D721Med (cell line): ENCODE data around the gene BEST1.

Experiments used
- DNase-seq: peaks from one replicate; pipeline ENCODE4 v3.0.0; 2011; ENCODE audit warnings: low spot score; ENCODE audit not compliant: insufficient read length
- FAIRE-seq: peaks from 2 replicates; lab custom pipeline; 2011; peaks lifted over from hg19 to GRCh38; lab: Jason Lieb, UNC
- CTCF ChIP-seq: IDR thresholded peaks from 2 replicates; pipeline ENCODE4 v1.5.1; 2012; ENCODE audit warnings: mild to moderate bottlenecking, control low read depth; ENCODE audit not compliant: insufficient read depth; ENCODE audit errors: missing control alignments

BEST1 gene

DNA sequence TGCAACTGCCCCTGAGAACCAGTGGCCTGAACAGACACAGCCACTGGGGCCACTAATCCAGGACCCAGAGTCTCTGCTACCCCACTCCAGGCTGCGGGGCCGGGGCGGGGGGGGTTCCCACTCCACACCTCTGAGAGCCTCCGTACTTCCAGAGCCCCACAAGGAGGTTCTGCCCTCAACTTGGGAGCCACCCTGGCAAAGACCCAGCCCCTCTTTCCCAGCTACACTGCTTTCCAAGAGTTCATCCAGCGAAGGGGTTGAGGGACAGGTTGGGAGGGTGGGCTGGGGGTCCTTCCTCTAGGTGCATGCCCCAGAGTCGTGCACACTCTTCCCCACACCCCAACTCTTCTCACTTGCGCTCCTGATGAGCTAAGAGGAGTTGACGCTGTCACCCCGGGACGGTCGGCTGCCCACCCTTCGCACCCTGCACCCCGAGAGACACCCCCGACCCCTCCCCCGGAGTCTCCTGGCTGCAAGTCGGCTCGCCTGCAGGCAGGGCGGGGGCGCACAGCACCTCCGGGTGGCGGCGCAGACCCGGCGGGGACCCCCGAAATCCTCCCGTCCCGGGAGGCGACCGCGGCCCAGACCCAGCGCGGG lies 33.3 kb upstream of the BEST1 start:
- TF ChIP-seq CTCF = no peak
- no peak for DNase-seq
- FAIRE-seq = no peak

- no peak for TF ChIP-seq CTCF
- FAIRE-seq = no peak
- DNase-seq = peak; percentile 69
Observed at GRCh38 chr11:61917334-61918109, 32.6 kb upstream of the BEST1 start, which contains the start of gene RAB3IL1. RAB3IL1 (minus strand) TSS chr11:61917566; CDS start chr11:61917367, 199 bp downstream.

DNA sequence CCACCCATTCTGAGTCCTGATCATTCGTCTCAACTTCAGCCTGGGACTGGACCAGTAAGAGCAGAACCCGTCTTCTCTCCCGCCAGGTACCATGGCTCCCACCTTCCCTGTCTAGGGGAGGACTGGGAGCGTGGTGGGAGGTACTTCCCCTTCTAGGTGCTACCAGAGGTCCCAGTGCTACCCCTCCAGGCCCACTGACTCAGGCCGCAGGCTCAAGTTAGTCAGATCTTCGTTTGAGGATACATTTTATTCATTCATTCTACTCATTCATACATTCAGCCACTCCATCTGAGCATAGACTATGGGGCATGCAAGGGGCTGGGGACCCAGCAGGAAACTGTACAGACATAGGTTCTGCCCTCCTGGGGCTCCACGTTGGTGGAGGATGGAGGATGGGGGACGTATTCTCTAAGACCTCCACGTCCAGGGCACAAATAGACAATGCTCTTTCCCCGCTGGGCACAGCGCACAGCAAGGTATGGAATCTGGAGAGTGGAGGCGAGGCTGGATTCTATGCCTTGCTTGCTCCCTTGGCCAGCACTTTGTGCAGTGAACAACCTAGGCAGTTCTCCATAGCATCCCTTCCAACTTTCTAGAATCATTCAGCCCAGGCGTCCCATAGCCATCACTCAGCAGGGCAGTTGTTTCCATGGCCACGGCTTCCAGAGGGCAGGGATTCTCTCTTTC lies 31.8 kb upstream of the BEST1 start:
- DNase-seq (peak; percentile 25), FAIRE-seq (no peak)

GRCh38 chr11:61918938-61919704 lies 31.0 kb upstream of the BEST1 start:
- FAIRE-seq (no peak), DNase-seq (no peak)
- TF ChIP-seq CTCF = no peak

More for the DNA sequence above, 31.8 kb upstream of the BEST1 start:
- no peak for TF ChIP-seq CTCF

GRCh38 chr11:61919705-61920631 lies 30.2 kb upstream of the BEST1 start:
- no peak for FAIRE-seq
- DNase-seq = no peak
- no peak for TF ChIP-seq CTCF

DNA sequence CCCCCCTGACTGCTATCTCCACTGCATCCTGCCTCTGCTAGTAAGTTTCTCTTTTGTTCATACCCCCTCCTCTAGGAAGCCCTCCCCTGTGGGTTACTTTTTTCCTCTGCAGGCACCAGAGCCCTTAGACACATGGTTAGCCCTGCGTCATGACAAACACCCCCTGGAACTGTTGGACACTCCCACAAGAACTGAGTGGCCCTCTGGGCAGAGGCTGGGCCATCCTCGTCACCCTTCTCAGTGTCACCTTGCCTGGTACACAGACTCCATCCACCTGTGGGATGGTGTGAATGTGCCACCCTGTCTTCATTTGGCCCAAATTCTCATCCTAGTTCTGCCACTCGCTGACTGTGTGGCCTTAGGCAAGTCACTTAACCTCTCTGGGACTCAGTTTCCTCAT lies 28.7 kb upstream of the BEST1 start:
- FAIRE-seq (no peak), DNase-seq (no peak)
- TF ChIP-seq CTCF = no peak
